Measurements from ENCODE around the gene GALNT3. TPM values are rescaled to one million over a fixed set of nuclear protein-coding genes. Genes with fewer than 3 reads are reported as not detected.

The GALNT3 gene
- total RNA-seq, 2 donors from 2014 or later: 13.1 to 16.2 TPM

GRCh38 chr2:165792104-165792454 lies 2.0 kb downstream of the GALNT3 start:
- peaks cover 7% of the 10 kb centered on the region in 2 donors for H3K36me3 Mint-ChIP-seq (ENCODE audit: insufficient read depth in 2 of 2)
- no peaks in the 10 kb centered on the region for H3K9me3 Mint-ChIP-seq
- peak overlapping the region; percentile 13 to 63 for H3K4me3 Mint-ChIP-seq
- no peak for DNase-seq
- no peak for ATAC-seq (replicated peaks in 1 of 2)
- H3K4me1 Mint-ChIP-seq (ENCODE audit: low read depth): peaks cover 34% of the 10 kb centered on the region
- H3K27me3 Mint-ChIP-seq (ENCODE audit: low read depth): peaks cover 44% of the 10 kb centered on the region
- H3K27ac Mint-ChIP-seq: no peak overlapping the region

- no peaks in the 10 kb centered on the region for H3K9me3 Mint-ChIP-seq
- peak overlapping the region in 1 of 2 donors; percentile 63 for H3K4me3 Mint-ChIP-seq
- peaks cover 40% of the 10 kb centered on the region for H3K27me3 Mint-ChIP-seq (ENCODE audit: low read depth)
- peaks cover 7% of the 10 kb centered on the region in 2 donors for H3K36me3 Mint-ChIP-seq (ENCODE audit: insufficient read depth in 2 of 2)
- peak overlapping the region; percentile 38 for H3K27ac Mint-ChIP-seq
- peaks cover 34% of the 10 kb centered on the region for H3K4me1 Mint-ChIP-seq (ENCODE audit: low read depth)
- no peak for ATAC-seq (replicated peaks in 1 of 2)
- no peak for DNase-seq
These were observed 2.5 kb downstream of the GALNT3 start for GRCh38 chr2:165791421-165792103.

GRCh38 chr2:165790466-165790865 lies 3.6 kb downstream of the GALNT3 start:
- no peak for ATAC-seq (replicated peaks in 1 of 2)
- Mint-ChIP-seq H3K4me1 (ENCODE audit: low read depth) (peaks cover 30% of the 10 kb centered on the region), H3K27ac (no peak overlapping the region), H3K9me3 (no peaks in the 10 kb centered on the region), H3K4me3 (no peak overlapping the region), H3K36me3 (ENCODE audit: insufficient read depth in 2 of 2) (peaks cover 7% of the 10 kb centered on the region in 2 donors), H3K27me3 (ENCODE audit: low read depth) (peaks cover 31% of the 10 kb centered on the region)
- no peak for DNase-seq

- no peak overlapping the region for H3K27ac Mint-ChIP-seq
- no peak overlapping the region for H3K4me3 Mint-ChIP-seq
- H3K27me3 Mint-ChIP-seq (ENCODE audit: low read depth): peaks cover 22% of the 10 kb centered on the region
- H3K36me3 Mint-ChIP-seq (ENCODE audit: insufficient read depth in 2 of 2): peaks cover 2 to 4% of the 10 kb centered on the region in 2 donors
- DNase-seq (no peak), ATAC-seq (replicated peaks in 1 of 2) (no peak)
- peaks cover 9% of the 10 kb centered on the region for H3K4me1 Mint-ChIP-seq (ENCODE audit: low read depth)
- H3K9me3 Mint-ChIP-seq: no peaks in the 10 kb centered on the region
These were observed 6.7 kb downstream of the GALNT3 start for GRCh38 chr2:165787334-165787733.

GRCh38 chr2:165779706-165780105 lies 14.3 kb downstream of the GALNT3 start:
- ATAC-seq (replicated peaks in 1 of 2): no peak
- Mint-ChIP-seq H3K27ac (no peak overlapping the region), H3K27me3 (ENCODE audit: low read depth) (no peaks in the 10 kb centered on the region)

GRCh38 chr2:165778653-165779451 lies 15.2 kb downstream of the GALNT3 start:
- H3K4me3 Mint-ChIP-seq: no peak overlapping the region
- peak overlapping the region; percentile 16 for H3K27ac Mint-ChIP-seq
- no peaks in the 10 kb centered on the region for H3K27me3 Mint-ChIP-seq (ENCODE audit: low read depth)
- DNase-seq (no peak), ATAC-seq (replicated peaks in 1 of 2) (no peak)
- peaks cover 12% of the 10 kb centered on the region for H3K4me1 Mint-ChIP-seq (ENCODE audit: low read depth)
- H3K9me3 Mint-ChIP-seq: peaks cover 0 to 2% of the 10 kb centered on the region in 2 donors
- H3K36me3 Mint-ChIP-seq (ENCODE audit: insufficient read depth in 2 of 2): peaks cover 2 to 4% of the 10 kb centered on the region in 2 donors

More at GRCh38 chr2:165779706-165780105, 14.3 kb downstream of the GALNT3 start:
- DNase-seq: no peak
- no peak overlapping the region for H3K4me3 Mint-ChIP-seq
- H3K36me3 Mint-ChIP-seq (ENCODE audit: insufficient read depth in 2 of 2): peaks cover 2 to 7% of the 10 kb centered on the region in 2 donors
- H3K9me3 Mint-ChIP-seq: peaks cover 0 to 2% of the 10 kb centered on the region in 2 donors
- H3K4me1 Mint-ChIP-seq (ENCODE audit: low read depth): peaks cover 12% of the 10 kb centered on the region

GRCh38 chr2:165778187-165778556 lies 15.9 kb downstream of the GALNT3 start:
- DNase-seq (no peak), ATAC-seq (replicated peaks in 1 of 2) (no peak)
- no peaks in the 10 kb centered on the region for H3K27me3 Mint-ChIP-seq (ENCODE audit: low read depth)
- H3K4me1 Mint-ChIP-seq (ENCODE audit: low read depth): peaks cover 12% of the 10 kb centered on the region
- H3K9me3 Mint-ChIP-seq: peaks cover 0 to 2% of the 10 kb centered on the region in 2 donors
- H3K36me3 Mint-ChIP-seq (ENCODE audit: insufficient read depth in 2 of 2): peaks cover 2 to 6% of the 10 kb centered on the region in 2 donors
- peak overlapping the region in 1 of 2 donors; percentile 8 for H3K4me3 Mint-ChIP-seq
- H3K27ac Mint-ChIP-seq: no peak overlapping the region

- DNase-seq (peak in 1 of 2 donors; percentile 4), ATAC-seq (replicated peaks in 1 of 2) (peak; percentile 66 to 84)
- Mint-ChIP-seq H3K9me3 (peaks cover 0 to 2% of the 10 kb centered on the region in 2 donors), H3K27me3 (ENCODE audit: low read depth) (no peaks in the 10 kb centered on the region), H3K4me1 (ENCODE audit: low read depth) (peaks cover 14% of the 10 kb centered on the region), H3K36me3 (ENCODE audit: insufficient read depth in 2 of 2) (peaks cover 2 to 8% of the 10 kb centered on the region in 2 donors), H3K27ac (peak overlapping the region; percentile 87), H3K4me3 (peak overlapping the region in 1 of 2 donors; percentile 8)
These were observed 16.4 kb downstream of the GALNT3 start for GRCh38 chr2:165777522-165778186.

GRCh38 chr2:165776796-165777195 lies 17.3 kb downstream of the GALNT3 start:
- Mint-ChIP-seq H3K4me1 (ENCODE audit: low read depth) (peaks cover 15% of the 10 kb centered on the region), H3K9me3 (peaks cover 0 to 2% of the 10 kb centered on the region in 2 donors), H3K27me3 (ENCODE audit: low read depth) (no peaks in the 10 kb centered on the region), H3K36me3 (ENCODE audit: insufficient read depth in 2 of 2) (peaks cover 2 to 8% of the 10 kb centered on the region in 2 donors), H3K4me3 (no peak overlapping the region), H3K27ac (no peak overlapping the region)
- DNase-seq (no peak), ATAC-seq (replicated peaks in 1 of 2) (no peak)

GRCh38 chr2:165776013-165776412 lies 18.0 kb downstream of the GALNT3 start:
- Mint-ChIP-seq H3K4me3 (no peak overlapping the region), H3K4me1 (ENCODE audit: low read depth) (peaks cover 15% of the 10 kb centered on the region), H3K27ac (no peak overlapping the region), H3K27me3 (ENCODE audit: low read depth) (no peaks in the 10 kb centered on the region), H3K36me3 (ENCODE audit: insufficient read depth in 2 of 2) (peaks cover 2 to 8% of the 10 kb centered on the region in 2 donors), H3K9me3 (peaks cover 0 to 2% of the 10 kb centered on the region in 2 donors)
- DNase-seq (no peak), ATAC-seq (replicated peaks in 1 of 2) (no peak)

GRCh38 chr2:165773684-165774083 lies 20.4 kb downstream of the GALNT3 start:
- DNase-seq (no peak), ATAC-seq (replicated peaks in 1 of 2) (no peak)
- Mint-ChIP-seq H3K27me3 (ENCODE audit: low read depth) (no peaks in the 10 kb centered on the region), H3K4me3 (no peak overlapping the region), H3K9me3 (no peaks in the 10 kb centered on the region), H3K27ac (no peak overlapping the region), H3K36me3 (ENCODE audit: insufficient read depth in 2 of 2) (peaks cover 0 to 4% of the 10 kb centered on the region in 2 donors), H3K4me1 (ENCODE audit: low read depth) (peaks cover 15% of the 10 kb centered on the region)

- ATAC-seq (replicated peaks in 1 of 2): no peak
- H3K9me3 Mint-ChIP-seq: no peaks in the 10 kb centered on the region
- H3K36me3 Mint-ChIP-seq (ENCODE audit: insufficient read depth in 2 of 2): peaks cover 0 to 4% of the 10 kb centered on the region in 2 donors
- DNase-seq: no peak
- H3K4me3 Mint-ChIP-seq: no peak overlapping the region
- H3K27ac Mint-ChIP-seq: no peak overlapping the region
- H3K4me1 Mint-ChIP-seq (ENCODE audit: low read depth): peaks cover 3% of the 10 kb centered on the region
- H3K27me3 Mint-ChIP-seq (ENCODE audit: low read depth): no peaks in the 10 kb centered on the region
These were observed 21.9 kb downstream of the GALNT3 start for GRCh38 chr2:165772183-165772582.

GRCh38 chr2:165766326-165766927 lies 27.6 kb downstream of the GALNT3 start:
- DNase-seq (no peak), ATAC-seq (replicated peaks in 1 of 2) (no peak)
- H3K4me3 Mint-ChIP-seq: no peak overlapping the region
- H3K27me3 Mint-ChIP-seq (ENCODE audit: low read depth): no peaks in the 10 kb centered on the region
- H3K27ac Mint-ChIP-seq: no peak overlapping the region
- H3K9me3 Mint-ChIP-seq: no peaks in the 10 kb centered on the region
- no peaks in the 10 kb centered on the region for H3K4me1 Mint-ChIP-seq (ENCODE audit: low read depth)
- H3K36me3 Mint-ChIP-seq (ENCODE audit: insufficient read depth in 2 of 2): no peaks in the 10 kb centered on the region
